Measurements from ENCODE around the gene SLC17A9.

- TF ChIP-seq POLR2A (IDR thresholded peaks at IDR 0.05; ENCODE audit: low read length) (no peak), GATA1 (IDR thresholded peaks at IDR 0.05; ENCODE audit: low read depth, low read length) (no peak)
These were observed 56.1 kb downstream of the SLC17A9 start for GRCh38 chr20:63008541-63009044.
